Adipocyte (in vitro differentiated cells): ENCODE data around the gene CRACR2B.

Experiments used
- DNase-seq: peaks from one replicate; pipeline ENCODE4 v3.0.0-alpha.2; 2015; ENCODE audit warnings: low read depth
- H3K27me3 ChIP-seq: replicated peaks from 2 replicates; pipeline ENCODE4 v1.7.0; 2013; ENCODE audit warnings: mild to moderate bottlenecking, low read length, moderate library complexity; ENCODE audit not compliant: control insufficient read depth, insufficient read depth
- H3K36me3 ChIP-seq: 2 replicates; pipeline ENCODE4 v1.7.0; 2013; ENCODE audit warnings: low read length, mild to moderate bottlenecking, moderate library complexity; ENCODE audit not compliant: control insufficient read depth, insufficient read depth, severe bottlenecking
- H3K4me1 ChIP-seq: 2 replicates; pipeline ENCODE4 v1.7.0; 2013; ENCODE audit warnings: mild to moderate bottlenecking, low read length, moderate library complexity; ENCODE audit not compliant: control insufficient read depth, insufficient read depth
- H3K4me3 ChIP-seq: 2 replicates; pipeline ENCODE4 v1.7.0; 2013; ENCODE audit warnings: mild to moderate bottlenecking, low read length, moderate library complexity
- H3K9ac ChIP-seq: 2 replicates; pipeline ENCODE4 v1.7.0; 2013; ENCODE audit warnings: mild to moderate bottlenecking, low read length, moderate library complexity
- H3K9me3 ChIP-seq: 2 replicates; pipeline ENCODE4 v1.7.0; 2013; ENCODE audit warnings: mild to moderate bottlenecking, low read length, moderate library complexity; ENCODE audit not compliant: control insufficient read depth

CRACR2B gene

DNA sequence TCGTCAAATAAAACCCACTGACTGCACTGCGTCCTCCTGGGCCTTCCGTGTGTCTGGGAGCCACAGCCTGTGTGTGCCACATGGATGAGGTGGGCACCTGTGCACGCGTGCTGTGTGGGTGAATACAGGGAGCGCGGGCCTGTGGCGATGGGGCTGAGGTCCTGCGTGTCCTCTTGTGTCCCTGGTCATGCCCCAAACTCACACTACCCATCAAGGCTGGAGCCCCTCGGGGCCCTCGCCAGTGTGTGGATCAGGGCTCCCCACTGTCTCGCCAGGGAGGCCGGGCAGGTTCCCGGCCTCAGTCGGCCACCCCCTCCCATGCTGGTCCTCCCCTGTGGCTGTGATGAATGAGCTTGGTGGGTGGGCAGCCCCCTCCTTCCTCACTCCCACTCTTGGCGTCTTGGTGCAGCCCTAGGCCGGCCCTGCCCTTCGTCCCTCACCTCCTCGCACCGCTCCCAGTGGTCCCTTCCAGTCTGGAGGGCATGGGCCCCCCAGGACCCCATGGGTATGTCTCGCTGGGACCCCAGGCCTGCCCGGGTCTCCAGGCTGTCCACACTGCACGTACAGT, 4.3 kb downstream of the CRACR2B start:
- Histone ChIP-seq H3K9ac (peak overlapping the region; percentile 75), H3K4me3 (peak overlapping the region; percentile 80), H3K9me3 (no peaks in the 10 kb centered on the region), H3K4me1 (peaks cover 42% of the 10 kb centered on the region), H3K36me3 (peaks cover 10% of the 10 kb centered on the region), H3K27me3 (no peaks in the 10 kb centered on the region)
- DNase-seq: no peak

- peak; percentile 87 for DNase-seq
- Histone ChIP-seq H3K4me3 (peak within 1 kb of the TSS; percentile 87), H3K27me3 (no peaks in the 10 kb centered on the region), H3K4me1 (peaks cover 42% of the 10 kb centered on the region), H3K9ac (peak within 1 kb of the TSS; percentile 92), H3K36me3 (peaks cover 16% of the 10 kb centered on the region), H3K9me3 (no peaks in the 10 kb centered on the region)
Measured at GRCh38 chr11:832529-833113, 4.9 kb downstream of the CRACR2B start, which contains the start of gene CD151. Gene CD151 (plus strand): TSS chr11:832952. CDS start chr11:836070, 3,118 bp downstream.

- no peaks in the 10 kb centered on the region for H3K27me3 ChIP-seq
- peaks cover 21% of the 10 kb centered on the region for H3K36me3 ChIP-seq
- H3K9ac ChIP-seq: peak overlapping the region; percentile 92
- peak overlapping the region; percentile 87 for H3K4me3 ChIP-seq
- peaks cover 42% of the 10 kb centered on the region for H3K4me1 ChIP-seq
- H3K9me3 ChIP-seq: no peaks in the 10 kb centered on the region
- DNase-seq: peak; percentile 78
Measured at GRCh38 chr11:833114-833791, 5.5 kb downstream of the CRACR2B start.

GRCh38 chr11:833849-834311, 6.2 kb downstream of the CRACR2B start:
- Histone ChIP-seq H3K9ac (peak overlapping the region; percentile 92), H3K4me1 (peaks cover 45% of the 10 kb centered on the region), H3K27me3 (no peaks in the 10 kb centered on the region), H3K9me3 (no peaks in the 10 kb centered on the region), H3K4me3 (peak overlapping the region; percentile 87), H3K36me3 (peaks cover 26% of the 10 kb centered on the region)
- DNase-seq: peak; percentile 52

- no peaks in the 10 kb centered on the region for H3K27me3 ChIP-seq
- peak overlapping the region; percentile 87 for H3K4me3 ChIP-seq
- peak; percentile 93 for DNase-seq
- peak overlapping the region; percentile 92 for H3K9ac ChIP-seq
- H3K4me1 ChIP-seq: peaks cover 45% of the 10 kb centered on the region
- H3K36me3 ChIP-seq: peaks cover 34% of the 10 kb centered on the region
- no peaks in the 10 kb centered on the region for H3K9me3 ChIP-seq
Measured at GRCh38 chr11:834371-835316, 6.9 kb downstream of the CRACR2B start.

GRCh38 chr11:836274-836673, 8.6 kb downstream of the CRACR2B start:
- no peak overlapping the region for H3K4me3 ChIP-seq
- H3K4me1 ChIP-seq: peaks cover 53% of the 10 kb centered on the region
- no peak for DNase-seq
- no peaks in the 10 kb centered on the region for H3K9me3 ChIP-seq
- no peaks in the 10 kb centered on the region for H3K27me3 ChIP-seq
- no peak overlapping the region for H3K9ac ChIP-seq
- peaks cover 48% of the 10 kb centered on the region for H3K36me3 ChIP-seq

GRCh38 chr11:836700-837099, 9.0 kb downstream of the CRACR2B start:
- Histone ChIP-seq H3K4me3 (no peak overlapping the region), H3K4me1 (peaks cover 52% of the 10 kb centered on the region), H3K36me3 (peaks cover 48% of the 10 kb centered on the region), H3K9me3 (no peaks in the 10 kb centered on the region), H3K9ac (peak overlapping the region; percentile 25), H3K27me3 (no peaks in the 10 kb centered on the region)
- DNase-seq: no peak

- H3K9ac ChIP-seq: peak overlapping the region; percentile 36
- no peak overlapping the region for H3K4me3 ChIP-seq
- no peak for DNase-seq
- H3K4me1 ChIP-seq: peaks cover 45% of the 10 kb centered on the region
- H3K27me3 ChIP-seq: no peaks in the 10 kb centered on the region
- H3K36me3 ChIP-seq: peaks cover 48% of the 10 kb centered on the region
- no peaks in the 10 kb centered on the region for H3K9me3 ChIP-seq
Measured at GRCh38 chr11:837189-837989, 9.7 kb downstream of the CRACR2B start.

GRCh38 chr11:837990-838307, 10.2 kb downstream of the CRACR2B start:
- no peak for DNase-seq
- peaks cover 48% of the 10 kb centered on the region for H3K36me3 ChIP-seq
- no peaks in the 10 kb centered on the region for H3K27me3 ChIP-seq
- no peaks in the 10 kb centered on the region for H3K9me3 ChIP-seq
- H3K4me1 ChIP-seq: peaks cover 43% of the 10 kb centered on the region
- no peak overlapping the region for H3K4me3 ChIP-seq
- no peak overlapping the region for H3K9ac ChIP-seq

DNA sequence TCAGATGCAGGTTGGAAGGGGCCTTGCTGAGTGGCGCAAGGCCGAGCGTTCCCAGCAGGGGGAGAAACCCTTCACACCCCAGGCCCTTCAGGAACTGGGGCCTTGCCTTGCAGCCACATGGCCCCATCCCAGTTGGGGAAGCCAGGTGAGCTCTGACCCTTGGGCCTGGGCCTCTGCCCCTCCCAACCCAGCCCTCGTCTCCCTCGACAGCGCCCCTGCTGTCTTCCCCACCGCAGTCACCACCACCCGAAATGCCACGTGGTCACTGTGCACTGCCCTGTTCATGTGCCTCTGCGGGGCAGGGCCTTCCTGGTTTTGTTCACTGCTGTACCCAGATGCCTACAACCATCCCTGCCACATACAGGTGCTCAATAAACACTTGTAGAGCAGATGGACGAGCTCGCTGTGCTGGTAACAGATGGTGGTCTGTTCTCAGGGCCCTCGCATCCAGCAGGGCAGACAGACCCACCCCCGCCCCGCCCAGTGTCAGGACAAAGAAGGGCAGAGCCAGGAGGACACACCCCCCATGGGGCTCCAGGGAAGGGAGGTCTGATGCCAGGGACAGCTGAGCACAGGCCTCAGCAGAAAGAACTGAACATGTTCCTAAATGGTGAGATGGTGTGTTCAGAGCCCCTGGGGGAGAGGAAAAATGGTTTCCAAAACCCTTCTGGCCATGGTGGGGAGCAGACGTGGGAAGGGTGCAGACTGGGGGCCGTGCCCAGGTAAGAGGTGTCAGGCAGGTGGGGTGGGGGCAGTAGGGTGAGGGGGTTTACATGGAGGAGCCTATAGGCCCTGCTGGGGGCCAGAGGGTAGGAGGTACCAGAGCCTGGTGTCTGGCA, 10.9 kb downstream of the CRACR2B start:
- H3K4me3 ChIP-seq: no peak overlapping the region
- H3K4me1 ChIP-seq: peaks cover 43% of the 10 kb centered on the region
- H3K27me3 ChIP-seq: no peaks in the 10 kb centered on the region
- no peaks in the 10 kb centered on the region for H3K9me3 ChIP-seq
- peak overlapping the region; percentile 99 for H3K9ac ChIP-seq
- DNase-seq: peak; percentile 38
- H3K36me3 ChIP-seq: peaks cover 48% of the 10 kb centered on the region
